Trophoblast cell (in vitro differentiated cells and primary cell): Measurements from ENCODE around the gene DNLZ.
"Not testable (repeated sequence)": the region's sequence is repeated elsewhere in the genome, so short reads cannot be mapped to it uniquely, and the experiment has no call there.

Experiments used
- DNase-seq, 2 donors: peaks; one replicate each; pipeline ENCODE4 v3.0.0-alpha.2; 2016
- H2AFZ ChIP-seq: 2 replicates; pipeline ENCODE4 v1.6.1; 2013; ENCODE audit warnings: low read length, moderate library complexity, mild to moderate bottlenecking; ENCODE audit not compliant: insufficient read depth, poor library complexity
- H2AK5ac ChIP-seq: 2 replicates; pipeline ENCODE4 v1.6.1; 2013; ENCODE audit warnings: mild to moderate bottlenecking, low read length
- H2BK120ac ChIP-seq: 2 replicates; pipeline ENCODE4 v1.6.1; 2013; ENCODE audit warnings: low read length, mild to moderate bottlenecking, moderate library complexity; ENCODE audit not compliant: insufficient read depth, poor library complexity
- H2BK12ac ChIP-seq: 2 replicates; pipeline ENCODE4 v1.6.1; 2013; ENCODE audit warnings: mild to moderate bottlenecking, low read length, moderate library complexity
- H2BK5ac ChIP-seq: 2 replicates; pipeline ENCODE4 v1.6.1; 2013; ENCODE audit warnings: low read length, low read depth, moderate library complexity, mild to moderate bottlenecking; ENCODE audit not compliant: poor library complexity
- H3K14ac ChIP-seq: 2 replicates; pipeline ENCODE4 v1.6.1; 2013; ENCODE audit warnings: mild to moderate bottlenecking, low read length
- H3K18ac ChIP-seq: 2 replicates; pipeline ENCODE4 v1.6.1; 2013; ENCODE audit warnings: mild to moderate bottlenecking, low read length
- H3K23ac ChIP-seq: 2 replicates; pipeline ENCODE4 v1.6.1; 2013; ENCODE audit warnings: low read length
- H3K27ac ChIP-seq: 2 replicates; pipeline ENCODE4 v1.5.1; 2013; ENCODE audit warnings: low read depth, mild to moderate bottlenecking, inconsistent platforms, low read length, moderate library complexity
- H3K27me3 ChIP-seq: 2 replicates; pipeline ENCODE4 v1.6.1; 2013; ENCODE audit warnings: inconsistent platforms, mild to moderate bottlenecking, low read length, moderate library complexity; ENCODE audit not compliant: insufficient read depth
- H3K36me3 ChIP-seq, 2 experiments: 1 replicate in 1 of 2; 2 replicates in 1 of 2; pipeline ENCODE4 v1.6.1; 2013; ENCODE audit warnings: low read length in 2 of 2, mild to moderate bottlenecking in 2 of 2, moderate library complexity in 1 of 2; ENCODE audit not compliant: insufficient read depth in 2 of 2, control insufficient read depth in 1 of 2
- H3K4ac ChIP-seq: 2 replicates; pipeline ENCODE4 v1.6.1; 2013; ENCODE audit warnings: low read depth, mild to moderate bottlenecking, low read length, moderate library complexity
- H3K4me1 ChIP-seq, 2 experiments: 1 replicate in 1 of 2; 2 replicates in 1 of 2; pipeline ENCODE4 v1.6.1; 2013; ENCODE audit warnings: low read length in 2 of 2, mild to moderate bottlenecking in 2 of 2, moderate library complexity in 1 of 2; ENCODE audit not compliant: insufficient read depth in 2 of 2, control insufficient read depth in 1 of 2
- H3K4me2 ChIP-seq: 2 replicates; pipeline ENCODE4 v1.6.1; 2013; ENCODE audit warnings: inconsistent platforms, mild to moderate bottlenecking, low read length, moderate library complexity
- H3K4me3 ChIP-seq: 2 replicates; pipeline ENCODE4 v1.5.1; 2013; ENCODE audit warnings: mild to moderate bottlenecking, low read depth, low read length, inconsistent platforms
- H3K79me1 ChIP-seq: one replicate; pipeline ENCODE4 v1.6.1; 2013; ENCODE audit warnings: low read length
- H3K79me2 ChIP-seq: 2 replicates; pipeline ENCODE4 v1.6.1; 2013; ENCODE audit warnings: low read length, mild to moderate bottlenecking; ENCODE audit not compliant: control insufficient read depth, insufficient read depth, poor library complexity
- H3K9ac ChIP-seq: 2 replicates; pipeline ENCODE4 v1.6.1; 2013; ENCODE audit warnings: mild to moderate bottlenecking, low read length
- H3K9me3 ChIP-seq: 2 replicates; pipeline ENCODE4 v1.6.1; 2013; ENCODE audit warnings: low read depth, mild to moderate bottlenecking, control low read depth, inconsistent platforms, low read length; ENCODE audit not compliant: insufficient read depth
- H4K12ac ChIP-seq: 2 replicates; pipeline ENCODE4 v1.6.1; 2013; ENCODE audit warnings: low read depth, mild to moderate bottlenecking, low read length, moderate library complexity
- H4K8ac ChIP-seq: 2 replicates; pipeline ENCODE4 v1.6.1; 2013; ENCODE audit warnings: low read depth, mild to moderate bottlenecking, low read length, moderate library complexity
- H4K91ac ChIP-seq: one replicate; pipeline ENCODE4 v1.6.1; 2013; ENCODE audit warnings: low read depth, mild to moderate bottlenecking, low read length, moderate library complexity
- WGBS: extraction: QIAGEN DNeasy Blood & Tissue Kit; methylation state at CpG from one replicate; pipeline ENCODE4 v1.1.7; 2013; ENCODE audit warnings: missing lambda C conversion rate; ENCODE audit not compliant: insufficient read length, insufficient coverage; ENCODE audit errors: extremely low coverage; 5-methylcytosine and 5-hydroxymethylcytosine counted together

The DNLZ gene

DNA sequence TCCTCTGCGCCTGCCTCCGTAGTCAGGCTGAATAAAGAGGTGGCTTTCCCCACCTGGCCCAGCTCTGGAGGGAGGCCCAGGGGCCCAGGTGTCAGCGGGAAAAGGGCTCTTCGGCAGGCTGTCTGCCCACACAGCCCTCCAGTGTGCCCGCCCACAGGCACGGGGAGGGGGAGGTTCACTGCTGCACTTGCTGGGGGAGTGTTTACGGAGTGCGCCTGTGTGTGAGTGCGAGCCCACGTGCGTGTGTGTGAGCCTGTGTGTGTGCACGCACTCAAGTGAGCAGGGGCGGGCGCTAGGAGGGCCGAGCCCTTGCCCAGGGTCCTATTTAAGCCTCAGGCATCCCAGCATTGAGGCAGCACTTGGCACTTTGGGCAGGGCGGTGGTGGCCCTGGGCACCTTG, 10.9 kb downstream of the DNLZ start:
- Histone ChIP-seq H4K91ac (no peak overlapping the region), H2BK120ac (no peak overlapping the region), H4K12ac (no peak overlapping the region), H2AFZ (no peak overlapping the region), H4K8ac (no peak overlapping the region), H3K9ac (no peak overlapping the region), H3K9me3 (no peaks in the 10 kb centered on the region), H3K27me3 (no peaks in the 10 kb centered on the region), H3K79me1 (no peaks in the 10 kb centered on the region), H3K4me3 (peak overlapping the region; percentile 35), H2BK5ac (no peak overlapping the region), H2BK12ac (no peak overlapping the region), H3K79me2 (no peaks in the 10 kb centered on the region), H3K23ac (no peak overlapping the region), H3K4ac (no peak overlapping the region), H3K27ac (no peak overlapping the region), H3K18ac (no peak overlapping the region), H3K4me1 (no peaks in the 10 kb centered on the region), H3K36me3 (peaks cover 18 to 24% of the 10 kb centered on the region in 2 experiments), H3K4me2 (no peak overlapping the region), H3K14ac (no peak overlapping the region), H2AK5ac (no peak overlapping the region)
- DNase-seq: no peak
- no CpG with 5 or more reads among the region's 16 CpGs for WGBS

DNA sequence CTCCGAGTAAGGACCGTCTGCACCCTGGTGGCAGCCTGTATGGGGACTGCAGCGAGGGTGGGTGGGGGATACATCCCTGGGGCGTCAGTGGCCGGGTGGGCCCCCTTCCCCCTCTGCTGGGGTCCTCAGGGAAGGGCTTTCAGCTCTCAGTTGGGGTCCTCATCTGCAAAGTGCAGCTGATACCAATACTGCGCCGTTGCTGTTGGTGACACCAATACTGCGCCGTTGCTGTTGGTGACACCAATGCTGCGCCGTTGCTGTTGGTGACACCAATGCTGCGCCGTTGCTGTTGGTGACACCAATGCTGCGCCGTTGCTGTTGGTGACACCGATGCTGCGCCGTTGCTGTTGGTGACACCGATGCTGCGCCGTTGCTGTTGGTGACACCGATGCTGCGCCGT, 11.7 kb downstream of the DNLZ start:
- peak; percentile 65 to 87 for DNase-seq
- H3K79me2 ChIP-seq, H2AK5ac ChIP-seq, H3K27ac ChIP-seq, H3K4ac ChIP-seq, H4K12ac ChIP-seq, H3K9ac ChIP-seq, H4K8ac ChIP-seq, H3K79me1 ChIP-seq, H3K14ac ChIP-seq, H3K4me3 ChIP-seq, H3K27me3 ChIP-seq, H3K4me2 ChIP-seq, H2BK5ac ChIP-seq, H2BK12ac ChIP-seq, H2BK120ac ChIP-seq, H3K18ac ChIP-seq, H3K23ac ChIP-seq, H3K9me3 ChIP-seq, H4K91ac ChIP-seq, H3K4me1 ChIP-seq, H2AFZ ChIP-seq: not testable (repeated sequence)
- H3K36me3 ChIP-seq: peaks cover 10 to 16% of the 10 kb centered on the region in 2 experiments
- no CpG with 5 or more reads among the region's 24 CpGs for WGBS

DNA sequence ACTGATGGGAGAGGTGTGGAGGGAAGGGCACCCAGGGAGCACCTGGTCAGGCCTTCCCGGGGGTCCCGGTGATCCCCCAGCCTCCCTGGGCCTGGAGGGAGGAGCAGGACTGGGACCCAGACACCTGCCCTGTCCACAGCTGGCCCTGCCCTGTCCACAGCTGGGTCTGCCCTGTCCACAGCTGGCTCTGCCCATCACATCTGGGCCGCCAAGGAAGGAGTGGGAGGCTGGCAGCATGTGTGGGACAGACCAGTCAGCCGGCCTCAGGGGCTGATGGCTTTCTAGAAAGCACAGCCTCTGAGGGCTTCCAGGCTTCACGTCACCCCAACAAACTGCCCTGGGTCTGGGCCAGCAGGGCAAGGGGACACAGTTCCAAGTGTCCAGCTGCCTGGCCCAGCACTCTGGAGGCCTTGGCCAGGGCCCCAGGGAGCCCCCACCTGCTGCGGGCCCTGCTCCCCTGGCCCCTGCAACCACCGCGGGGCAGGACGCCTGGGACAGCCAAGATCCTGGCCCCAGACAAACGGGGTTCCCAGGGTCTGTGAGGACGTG, 12.2 kb downstream of the DNLZ start:
- no peak overlapping the region for H3K18ac ChIP-seq
- H4K8ac ChIP-seq: no peak overlapping the region
- H3K27me3 ChIP-seq: no peaks in the 10 kb centered on the region
- no peak overlapping the region for H3K4me3 ChIP-seq
- H3K36me3 ChIP-seq: peaks cover 5 to 10% of the 10 kb centered on the region in 2 experiments
- no peak overlapping the region for H4K12ac ChIP-seq
- H3K4ac ChIP-seq: no peak overlapping the region
- no peaks in the 10 kb centered on the region for H3K79me2 ChIP-seq
- H2BK120ac ChIP-seq: no peak overlapping the region
- no peak overlapping the region for H3K9ac ChIP-seq
- H2BK12ac ChIP-seq: no peak overlapping the region
- no peak overlapping the region for H3K14ac ChIP-seq
- no peak for DNase-seq
- no peak overlapping the region for H4K91ac ChIP-seq
- H3K79me1 ChIP-seq: no peaks in the 10 kb centered on the region
- no peaks in the 10 kb centered on the region for H3K9me3 ChIP-seq
- no peak overlapping the region for H3K4me2 ChIP-seq
- no peak overlapping the region for H2AFZ ChIP-seq
- no peak overlapping the region for H2BK5ac ChIP-seq
- H3K4me1 ChIP-seq: peaks cover under 1% of the 10 kb centered on the region in 2 experiments
- no peak overlapping the region for H3K27ac ChIP-seq
- WGBS: no CpG with 5 or more reads among the region's 11 CpGs
- no peak overlapping the region for H3K23ac ChIP-seq
- no peak overlapping the region for H2AK5ac ChIP-seq

DNA sequence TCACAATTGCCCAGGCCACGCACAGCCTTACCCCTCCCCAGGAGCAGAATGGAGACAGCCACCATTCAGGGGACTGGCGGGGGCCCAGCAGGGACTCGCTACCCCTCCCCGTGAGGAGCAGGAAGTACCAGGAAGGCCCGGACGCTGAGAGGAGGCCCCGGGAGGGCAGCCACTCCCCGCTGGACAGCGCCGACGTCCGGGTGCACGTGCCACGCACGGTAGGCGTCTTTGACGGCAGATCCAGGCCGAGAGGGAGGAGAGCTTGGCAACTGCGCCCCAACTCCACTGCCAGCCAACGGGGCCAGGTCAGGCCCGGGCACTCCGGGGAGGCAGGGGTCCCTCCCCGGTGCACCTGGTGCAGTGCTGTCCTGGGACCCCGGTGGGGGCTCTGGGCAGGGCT, 14.0 kb downstream of the DNLZ start:
- no peaks in the 10 kb centered on the region for H3K27me3 ChIP-seq
- H2BK12ac ChIP-seq: no peak overlapping the region
- H3K4me3 ChIP-seq: no peak overlapping the region
- H3K4ac ChIP-seq: no peak overlapping the region
- no peak overlapping the region for H3K4me2 ChIP-seq
- no peak overlapping the region for H4K91ac ChIP-seq
- no peaks in the 10 kb centered on the region for H3K79me1 ChIP-seq
- H3K9me3 ChIP-seq: no peaks in the 10 kb centered on the region
- H3K36me3 ChIP-seq: peaks cover 3 to 7% of the 10 kb centered on the region in 2 experiments
- DNase-seq: no peak
- H3K14ac ChIP-seq: no peak overlapping the region
- no peak overlapping the region for H2AK5ac ChIP-seq
- H2AFZ ChIP-seq: no peak overlapping the region
- no peak overlapping the region for H3K27ac ChIP-seq
- H2BK5ac ChIP-seq: no peak overlapping the region
- no peaks in the 10 kb centered on the region for H3K79me2 ChIP-seq
- peaks cover 13 to 14% of the 10 kb centered on the region in 2 experiments for H3K4me1 ChIP-seq
- no peak overlapping the region for H4K8ac ChIP-seq
- no CpG with 5 or more reads among the region's 24 CpGs for WGBS
- no peak overlapping the region for H4K12ac ChIP-seq
- no peak overlapping the region for H3K23ac ChIP-seq
- H3K18ac ChIP-seq: no peak overlapping the region
- no peak overlapping the region for H3K9ac ChIP-seq
- no peak overlapping the region for H2BK120ac ChIP-seq
